ENCODE results near the gene AFF2. TPM values are rescaled to one million over a fixed set of nuclear protein-coding genes. Genes with fewer than 3 reads are reported as not detected.

The AFF2 gene
- polyA plus RNA-seq, 1 experiment: 0.04 TPM

GRCh38 chrX:148806145-148806870 lies 305.9 kb downstream of the AFF2 start:
- Histone ChIP-seq H3K4me3 (ENCODE audit: low read depth, low read length) (no peak overlapping the region), H3K9me3 (ENCODE audit: control insufficient read depth, insufficient read depth, low read length) (no peaks in the 10 kb centered on the region), H3K27me3 (ENCODE audit: control insufficient read depth, insufficient read depth, low read length) (no peaks in the 10 kb centered on the region), H3K27ac (ENCODE audit: low read depth, low read length) (no peak overlapping the region)
- DNase-seq (ENCODE audit: low read depth, low spot score): no peak
- ChIA-PET CTCF (no interaction called here), POLR2A (no interaction called here)
- no peak for TF ChIP-seq CTCF (IDR thresholded peaks at IDR 0.05; ENCODE audit: low read depth, low read length)

GRCh38 chrX:148808833-148809232 lies 308.4 kb downstream of the AFF2 start:
- no peak for TF ChIP-seq CTCF (IDR thresholded peaks at IDR 0.05; ENCODE audit: low read depth, low read length)
- H3K27me3 ChIP-seq (ENCODE audit: control insufficient read depth, insufficient read depth, low read length): no peaks in the 10 kb centered on the region
- H3K4me3 ChIP-seq (ENCODE audit: low read depth, low read length): no peak overlapping the region
- H3K27ac ChIP-seq (ENCODE audit: low read depth, low read length): no peak overlapping the region
- DNase-seq (ENCODE audit: low read depth, low spot score): no peak
- no peaks in the 10 kb centered on the region for H3K9me3 ChIP-seq (ENCODE audit: control insufficient read depth, insufficient read depth, low read length)
- ChIA-PET CTCF (no interaction called here), POLR2A (no interaction called here)

GRCh38 chrX:148811236-148811635 lies 310.8 kb downstream of the AFF2 start:
- CTCF ChIA-PET: no interaction called here
- H3K27me3 ChIP-seq (ENCODE audit: control insufficient read depth, insufficient read depth, low read length): no peaks in the 10 kb centered on the region
- POLR2A ChIA-PET: no interaction called here
- H3K9me3 ChIP-seq (ENCODE audit: control insufficient read depth, insufficient read depth, low read length): no peaks in the 10 kb centered on the region
- no peak overlapping the region for H3K27ac ChIP-seq (ENCODE audit: low read depth, low read length)
- no peak for TF ChIP-seq CTCF (IDR thresholded peaks at IDR 0.05; ENCODE audit: low read depth, low read length)
- no peak overlapping the region for H3K4me3 ChIP-seq (ENCODE audit: low read depth, low read length)
- no peak for DNase-seq (ENCODE audit: low read depth, low spot score)

DNA sequence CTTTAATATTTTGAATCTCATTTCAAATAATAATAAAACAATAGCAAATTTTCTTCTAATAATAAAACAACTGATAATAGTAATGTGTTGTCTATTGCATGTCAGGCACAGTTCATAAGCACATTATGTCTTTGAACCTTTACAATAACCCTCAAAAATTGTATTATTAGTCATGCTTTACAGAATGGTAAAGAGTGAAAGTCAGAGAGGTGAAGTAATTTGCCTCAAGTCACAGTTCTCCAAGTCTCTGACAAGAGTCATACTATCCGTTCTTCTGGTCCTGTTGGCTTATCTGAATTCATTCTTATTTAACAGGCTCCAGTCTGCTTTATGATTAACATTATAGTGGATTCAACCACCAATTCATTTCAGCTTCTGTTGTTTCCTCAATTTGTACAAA lies 313.0 kb downstream of the AFF2 start:
- TF ChIP-seq CTCF (IDR thresholded peaks at IDR 0.05; ENCODE audit: low read depth, low read length): no peak
- no peak overlapping the region for H3K27ac ChIP-seq (ENCODE audit: low read depth, low read length)
- no peaks in the 10 kb centered on the region for H3K9me3 ChIP-seq (ENCODE audit: control insufficient read depth, insufficient read depth, low read length)
- CTCF ChIA-PET: no interaction called here
- H3K4me3 ChIP-seq (ENCODE audit: low read depth, low read length): no peak overlapping the region
- POLR2A ChIA-PET: no interaction called here
- H3K27me3 ChIP-seq (ENCODE audit: control insufficient read depth, insufficient read depth, low read length): no peaks in the 10 kb centered on the region
- DNase-seq (ENCODE audit: low read depth, low spot score): no peak

GRCh38 chrX:148813967-148814366 lies 313.6 kb downstream of the AFF2 start:
- CTCF ChIA-PET: no interaction called here
- H3K4me3 ChIP-seq (ENCODE audit: low read depth, low read length): no peak overlapping the region
- no peaks in the 10 kb centered on the region for H3K27me3 ChIP-seq (ENCODE audit: control insufficient read depth, insufficient read depth, low read length)
- H3K27ac ChIP-seq (ENCODE audit: low read depth, low read length): no peak overlapping the region
- no peak for DNase-seq (ENCODE audit: low read depth, low spot score)
- H3K9me3 ChIP-seq (ENCODE audit: control insufficient read depth, insufficient read depth, low read length): no peaks in the 10 kb centered on the region
- TF ChIP-seq CTCF (IDR thresholded peaks at IDR 0.05; ENCODE audit: low read depth, low read length): no peak
- POLR2A ChIA-PET: no interaction called here
